Measurements from ENCODE around the gene VMP1.

VMP1 gene

GRCh38 chr17:59766491-59766890, 59.0 kb downstream of the VMP1 start:
- TF ChIP-seq EGR1 (IDR thresholded peaks at IDR 0.05) (no peak), CEBPB (IDR thresholded peaks at IDR 0.05) (no peak), USF1 (IDR thresholded peaks at IDR 0.05) (no peak), REST (IDR thresholded peaks at IDR 0.05; ENCODE audit: low read depth) (no peak), TCF12 (IDR thresholded peaks at IDR 0.05; ENCODE audit: low read depth) (no peak), TEAD4 (IDR thresholded peaks at IDR 0.05) (no peak), MAX (IDR thresholded peaks at IDR 0.05) (no peak), ZBTB7A (IDR thresholded peaks at IDR 0.05; ENCODE audit: low read depth) (no peak), CREB1 (IDR thresholded peaks at IDR 0.05; ENCODE audit: low read depth) (no peak), EP300 (IDR thresholded peaks at IDR 0.05; ENCODE audit: borderline replicate concordance) (no peak), NFIC (IDR thresholded peaks at IDR 0.05) (no peak), YY1 (IDR thresholded peaks at IDR 0.05; ENCODE audit: low read depth) (no peak), FOXM1 (IDR thresholded peaks at IDR 0.05; ENCODE audit: borderline replicate concordance, low read depth) (no peak), RAD21 (IDR thresholded peaks at IDR 0.05; ENCODE audit: low read depth) (no peak), TAF1 (IDR thresholded peaks at IDR 0.05; ENCODE audit: low read depth) (no peak)

GRCh38 chr17:59767176-59767575, 59.7 kb downstream of the VMP1 start:
- no peak for TF ChIP-seq FOXM1 (IDR thresholded peaks at IDR 0.05; ENCODE audit: borderline replicate concordance, low read depth)
- TF ChIP-seq TAF1 (IDR thresholded peaks at IDR 0.05; ENCODE audit: low read depth), result no peak
- no peak for TF ChIP-seq EP300 (IDR thresholded peaks at IDR 0.05; ENCODE audit: borderline replicate concordance)
- no peak for TF ChIP-seq USF1 (IDR thresholded peaks at IDR 0.05)
- TF ChIP-seq REST (IDR thresholded peaks at IDR 0.05; ENCODE audit: low read depth), result no peak
- no peak for TF ChIP-seq TCF12 (IDR thresholded peaks at IDR 0.05; ENCODE audit: low read depth)
- no peak for TF ChIP-seq MAX (IDR thresholded peaks at IDR 0.05)
- no peak for TF ChIP-seq TEAD4 (IDR thresholded peaks at IDR 0.05)
- TF ChIP-seq RAD21 (IDR thresholded peaks at IDR 0.05; ENCODE audit: low read depth), result no peak

GRCh38 chr17:59769887-59770286, 62.4 kb downstream of the VMP1 start:
- TF ChIP-seq NFIC (IDR thresholded peaks at IDR 0.05) (no peak), FOXM1 (IDR thresholded peaks at IDR 0.05; ENCODE audit: borderline replicate concordance, low read depth) (no peak), REST (IDR thresholded peaks at IDR 0.05; ENCODE audit: low read depth) (no peak), YY1 (IDR thresholded peaks at IDR 0.05; ENCODE audit: low read depth) (no peak), MAX (IDR thresholded peaks at IDR 0.05) (no peak)

GRCh38 chr17:59771093-59771492, 63.6 kb downstream of the VMP1 start:
- no peak for TF ChIP-seq REST (IDR thresholded peaks at IDR 0.05; ENCODE audit: low read depth)
- no peak for TF ChIP-seq TCF12 (IDR thresholded peaks at IDR 0.05; ENCODE audit: low read depth)
